Bronchial epithelial cell (primary cell): Measurements from ENCODE around the gene SPATA16. TPM values are rescaled to one million over a fixed set of nuclear protein-coding genes. Genes with fewer than 3 reads are reported as not detected.

ENCODE experiments used
- DNase-seq: peaks from one replicate; pipeline ENCODE4 v3.0.0-alpha.2; 2010; ENCODE audit warnings: low read depth
- FAIRE-seq: peaks from 2 replicates; lab custom pipeline; 2011; peaks lifted over from hg19 to GRCh38; lab: Jason Lieb, UNC
- H3K27me3 ChIP-seq: 2 replicates; pipeline ENCODE4 v1.5.1; 2011; ENCODE audit warnings: low read length; ENCODE audit not compliant: control insufficient read depth, insufficient read depth
- H3K36me3 ChIP-seq: 2 replicates; pipeline ENCODE4 v1.5.1; 2011; ENCODE audit warnings: low read length; ENCODE audit not compliant: control insufficient read depth, insufficient read depth
- H3K4me3 ChIP-seq: 2 replicates; pipeline ENCODE4 v1.5.1; 2011; ENCODE audit warnings: mild to moderate bottlenecking, low read depth, low read length, control low read depth
- CTCF ChIP-seq: IDR thresholded peaks from 2 replicates; pipeline ENCODE4 v1.5.1; 2011; ENCODE audit warnings: mild to moderate bottlenecking, moderate library complexity, low read length, control low read depth, inconsistent platforms; ENCODE audit not compliant: insufficient read depth, severe bottlenecking
- total RNA-seq: library from RNA; depleted of rRNA; stranded (reverse); fragments of >200 nt; gene quantifications from 2 replicates; pipeline ENCODE4 v1.2.1, GENCODE V29; 2014

The SPATA16 gene
- total RNA-seq, 1 donor from 2014 or later: not detected

GRCh38 chr3:172987273-172987672 lies 153.8 kb downstream of the SPATA16 start:
- H3K4me3 ChIP-seq: no peak overlapping the region

GRCh38 chr3:172984914-172985313 lies 156.1 kb downstream of the SPATA16 start:
- FAIRE-seq (no peak), DNase-seq (no peak)
- Histone ChIP-seq H3K4me3 (no peak overlapping the region), H3K27me3 (no peaks in the 10 kb centered on the region), H3K36me3 (no peaks in the 10 kb centered on the region)
- TF ChIP-seq CTCF: no peak

More at GRCh38 chr3:172987273-172987672, 153.8 kb downstream of the SPATA16 start:
- Histone ChIP-seq H3K36me3 (no peaks in the 10 kb centered on the region), H3K27me3 (no peaks in the 10 kb centered on the region)
- DNase-seq: peak; percentile 12
- FAIRE-seq: no peak
- TF ChIP-seq CTCF: peak; percentile 4

- FAIRE-seq (no peak), DNase-seq (no peak)
- no peak for TF ChIP-seq CTCF
- Histone ChIP-seq H3K4me3 (no peak overlapping the region), H3K36me3 (no peaks in the 10 kb centered on the region), H3K27me3 (no peaks in the 10 kb centered on the region)
Observed at GRCh38 chr3:172982736-172983364, 158.2 kb downstream of the SPATA16 start.

GRCh38 chr3:172981407-172981983 lies 159.5 kb downstream of the SPATA16 start:
- H3K27me3 ChIP-seq: no peaks in the 10 kb centered on the region
- H3K36me3 ChIP-seq: no peaks in the 10 kb centered on the region
- no peak for FAIRE-seq
- no peak for DNase-seq
- TF ChIP-seq CTCF: no peak
- H3K4me3 ChIP-seq: no peak overlapping the region

GRCh38 chr3:172980849-172981248 lies 160.2 kb downstream of the SPATA16 start:
- no peak overlapping the region for H3K4me3 ChIP-seq
- FAIRE-seq: no peak

More at GRCh38 chr3:172980849-172981248, 160.2 kb downstream of the SPATA16 start:
- TF ChIP-seq CTCF: no peak
- H3K36me3 ChIP-seq: no peaks in the 10 kb centered on the region
- DNase-seq: no peak
- H3K27me3 ChIP-seq: no peaks in the 10 kb centered on the region
